SK-N-SH (cell line): ENCODE data around the gene KIZ. TPM values are rescaled to one million over a fixed set of nuclear protein-coding genes. Genes with fewer than 3 reads are reported as not detected.

Experiments
- CTCF ChIA-PET: fragments of 300-600, 350-600 bp; formaldehyde crosslinking; extraction: SDS; loops from one replicate; lab custom pipeline; 2021; lab: Yijun Ruan, JAX
- POLR2A ChIA-PET: fragments of 350-600 bp; sonication (Branson Sonifier 250); formaldehyde crosslinking; extraction: SDS; loops from one replicate; lab custom pipeline; 2020; ENCODE audit warnings: antibody characterized with exemption, inconsistent platforms; lab: Yijun Ruan, JAX
- DNase-seq: peaks from one replicate; pipeline ENCODE4 v3.0.0; 2012
- H2AFZ ChIP-seq: fragments of 200-600 bp; sonication (generic); 2 replicates; pipeline ENCODE4 v1.8.1; 2016; ENCODE audit warnings: antibody characterized with exemption, mild to moderate bottlenecking, low read depth
- H3F3A ChIP-seq: fragments of 200-600 bp; sonication (generic); replicated peaks from 2 replicates; pipeline ENCODE3; 2016; ENCODE audit warnings: antibody characterized with exemption, mild to moderate bottlenecking; ENCODE audit not compliant: insufficient read depth
- H3K27ac ChIP-seq, 2 experiments: fragments of 200-500 bp in 1 of 2; fragments of 200-600 bp in 1 of 2; sonication (Bioruptor generic) in 1 of 2; sonication (generic), shearing (Covaris generic) in 1 of 2; 2 replicates each; pipeline versions ENCODE4 v1.5.1 to v1.6.1; 2014 to 2016; ENCODE audit warnings: low read depth in 2 of 2, inconsistent platforms in 1 of 2, low read length in 1 of 2, mild to moderate bottlenecking in 1 of 2, mixed read lengths in 1 of 2
- H3K27me3 ChIP-seq: fragments of 200-600 bp; sonication (generic), shearing (Covaris generic); 2 replicates; pipeline ENCODE4 v1.6.1; 2016; ENCODE audit warnings: mixed run types; ENCODE audit not compliant: insufficient read depth
- H3K36me3 ChIP-seq, 2 experiments: fragments of 200-500 bp in 1 of 2; fragments of 200-600 bp in 1 of 2; sonication (Bioruptor generic) in 1 of 2; sonication (generic) in 1 of 2; replicated peaks in 1 of 2; 2 replicates each; pipeline versions ENCODE3 to v1.5.1; 2014 to 2016; ENCODE audit warnings: low read length in 1 of 2, mild to moderate bottlenecking in 1 of 2; ENCODE audit not compliant: insufficient read depth in 2 of 2, control insufficient read depth in 1 of 2
- H3K4me1 ChIP-seq, 2 experiments: fragments of 200-500 bp in 1 of 2; fragments of 200-600 bp in 1 of 2; sonication (Bioruptor generic) in 1 of 2; sonication (generic), shearing (Covaris generic) in 1 of 2; 2 replicates each; pipeline versions ENCODE4 v1.5.1 to v1.6.1; 2014 to 2016; ENCODE audit warnings: low read depth in 1 of 2, low read length in 1 of 2, mixed run types in 1 of 2; ENCODE audit not compliant: insufficient read depth in 2 of 2, control insufficient read depth in 1 of 2
- H3K4me2 ChIP-seq: fragments of 200-600 bp; sonication (generic), shearing (Covaris generic); 2 replicates; pipeline ENCODE4 v1.6.1; 2017; ENCODE audit warnings: mixed run types
- H3K4me3 ChIP-seq, 2 experiments: fragments of 200-500 bp in 1 of 2; fragments of 200-600 bp in 1 of 2; sonication (Bioruptor generic) in 1 of 2; sonication (generic), shearing (Covaris generic) in 1 of 2; 2 replicates each; pipeline versions ENCODE4 v1.5.1 to v1.8.1; 2014 to 2016; ENCODE audit warnings: low read depth in 2 of 2, inconsistent platforms in 1 of 2, low read length in 1 of 2, mild to moderate bottlenecking in 1 of 2, mixed read lengths in 1 of 2, moderate library complexity in 1 of 2
- H3K79me2 ChIP-seq: fragments of 200-600 bp; sonication (generic); 2 replicates; pipeline ENCODE4 v1.8.1; 2017; ENCODE audit warnings: mild to moderate bottlenecking; ENCODE audit not compliant: insufficient read depth
- H3K9ac ChIP-seq: fragments of 200-600 bp; sonication (generic); 2 replicates; pipeline ENCODE4 v1.6.1; 2017; ENCODE audit warnings: mixed run types
- H3K9me2 ChIP-seq: fragments of 200-600 bp; sonication (generic); 2 replicates; pipeline ENCODE4 v1.6.1; 2017; ENCODE audit warnings: mixed run types
- H3K9me3 ChIP-seq: fragments of 200-600 bp; sonication (generic); 2 replicates; pipeline ENCODE4 v1.6.1; 2017; ENCODE audit warnings: mixed run types, mild to moderate bottlenecking, moderate library complexity
- H4K20me1 ChIP-seq: fragments of 200-600 bp; sonication (generic); 2 replicates; pipeline ENCODE4 v1.6.1; 2017; ENCODE audit warnings: mild to moderate bottlenecking, mixed run types; ENCODE audit not compliant: insufficient read depth
- CHD2 ChIP-seq: fragments of 150-350 bp; IDR thresholded peaks from 2 replicates; pipeline ENCODE4 v1.6.1; 2018; ENCODE audit warnings: low read length; ENCODE audit not compliant: partially characterized antibody
- EP300 ChIP-seq, 2 experiments: IDR thresholded peaks; 2 replicates each; pipeline versions ENCODE4 v1.4.0 to v1.6.1; 2012; ENCODE audit warnings: borderline replicate concordance in 1 of 2, low read depth in 1 of 2, low read length in 1 of 2
- FOSL2 ChIP-seq: IDR thresholded peaks from 2 replicates; pipeline ENCODE4 v1.4.0; 2012; ENCODE audit warnings: low read depth, mild to moderate bottlenecking, moderate library complexity, borderline replicate concordance
- FOXM1 ChIP-seq: IDR thresholded peaks from 2 replicates; pipeline ENCODE4 v1.4.0; 2012; ENCODE audit warnings: low read depth, mild to moderate bottlenecking
- GATA2 ChIP-seq: sonication (generic); formaldehyde crosslinking; IDR thresholded peaks from 2 replicates; pipeline ENCODE4 v1.5.0; 2020; ENCODE audit warnings: mild to moderate bottlenecking, missing genetic modification reagents
- MEF2A ChIP-seq: IDR thresholded peaks from 2 replicates; pipeline ENCODE4 v1.4.0; 2012; ENCODE audit warnings: low read depth, borderline replicate concordance
- MXI1 ChIP-seq: IDR thresholded peaks from 2 replicates; pipeline ENCODE4 v1.6.1; 2012; ENCODE audit warnings: mild to moderate bottlenecking, low read depth, low read length, improper control_type of control experiment
- NRF1 ChIP-seq: IDR thresholded peaks from 2 replicates; pipeline ENCODE4 v1.6.1; 2012; ENCODE audit warnings: low read depth, mild to moderate bottlenecking, low read length
- POLR2AphosphoS5 ChIP-seq: IDR thresholded peaks from 2 replicates; pipeline ENCODE4 v1.6.1; 2012; ENCODE audit warnings: low read depth, low read length
- RFX5 ChIP-seq: IDR thresholded peaks from 2 replicates; pipeline ENCODE4 v1.6.1; 2012; ENCODE audit warnings: mild to moderate bottlenecking, improper control_type of control experiment, low read length
- SMC3 ChIP-seq: IDR thresholded peaks from 2 replicates; pipeline ENCODE4 v1.6.1; 2012; ENCODE audit warnings: low read depth, low read length, improper control_type of control experiment
- TAF1 ChIP-seq: IDR thresholded peaks from 2 replicates; pipeline ENCODE4 v1.6.1; 2012; ENCODE audit warnings: low read depth, mild to moderate bottlenecking, low read length, moderate library complexity, borderline replicate concordance
- TCF12 ChIP-seq: IDR thresholded peaks from 2 replicates; pipeline ENCODE4 v1.4.0; 2012
- TEAD4 ChIP-seq: IDR thresholded peaks from 2 replicates; pipeline ENCODE4 v1.4.0; 2012; ENCODE audit warnings: mild to moderate bottlenecking, borderline replicate concordance; ENCODE audit not compliant: insufficient read depth
- USF2 ChIP-seq: fragments of 150-350 bp; IDR thresholded peaks from 2 replicates; pipeline ENCODE4 v1.6.1; 2017; ENCODE audit warnings: antibody characterized with exemption, low read length, low read depth, borderline replicate concordance
- WGBS: methylation state at CpG from one replicate; pipeline ENCODE4 v1.1.6; 2017; ENCODE audit warnings: low lambda C conversion rate; 5-methylcytosine and 5-hydroxymethylcytosine counted together
- polyA plus RNA-seq, 3 experiments: library from polyadenylated mRNA; depleted of rRNA; stranded (reverse); fragments of >200 nt; gene quantifications; 2 replicates each; pipeline ENCODE4 v1.2.3, GENCODE V29; 2012
- TF ChIP-seq, protein P1 (sequence below): IDR thresholded peaks from 2 replicates; pipeline ENCODE4 v1.4.0; 2012; ENCODE audit warnings: low read depth, borderline replicate concordance
- TF ChIP-seq, protein P2 (sequence below): IDR thresholded peaks from 2 replicates; pipeline ENCODE4 v1.4.0; 2012; ENCODE audit warnings: low read depth, borderline replicate concordance
- TF ChIP-seq, protein P3 (sequence below): IDR thresholded peaks from 2 replicates; pipeline ENCODE4 v1.4.0; 2012; ENCODE audit warnings: low read depth
- TF ChIP-seq, protein P4 (sequence below): fragments of 150-350 bp; IDR thresholded peaks from 2 replicates; pipeline ENCODE4 v1.6.1; 2016; ENCODE audit warnings: mild to moderate bottlenecking, low read depth, low read length

Gene KIZ
- polyA plus RNA-seq, 1 of the 3 experiments (the other 2 are of a cell fraction): 3.9 TPM

- H3K4me2 ChIP-seq: no peak overlapping the region
These were observed 117.9 kb downstream of the KIZ start for GRCh38 chr20:21243811-21244210.

DNA sequence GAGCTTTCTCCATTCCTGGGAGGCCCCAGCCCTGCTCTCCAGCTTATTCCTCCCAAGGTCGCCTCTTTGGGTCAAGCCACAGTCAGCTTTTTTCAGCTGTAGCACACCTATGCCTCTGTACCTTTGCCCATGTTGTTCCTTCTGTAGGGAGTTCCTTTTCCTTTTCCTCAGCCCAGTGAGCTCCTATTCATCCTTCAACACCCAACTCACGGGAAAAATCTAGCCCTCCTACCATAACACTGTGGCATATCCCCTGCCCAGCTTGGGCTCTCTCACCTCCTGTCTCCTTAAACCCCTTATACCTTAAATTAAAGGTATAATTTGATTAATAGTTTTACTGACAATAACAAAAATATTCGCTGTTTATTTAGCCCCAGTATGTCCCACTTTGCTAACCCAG, 118.9 kb downstream of the KIZ start:
- no peak overlapping the region for H3K4me2 ChIP-seq
- no peaks in the 10 kb centered on the region for H3K4me1 ChIP-seq
- H3F3A ChIP-seq: no peaks in the 10 kb centered on the region
- H3K9ac ChIP-seq: no peak overlapping the region
- H3K79me2 ChIP-seq: no peaks in the 10 kb centered on the region
- TF ChIP-seq TCF12: no peak
- no peak overlapping the region for H3K4me3 ChIP-seq
- no peaks in the 10 kb centered on the region for H3K9me3 ChIP-seq
- WGBS: 65% methylated on average over 3 of the region's 3 CpGs
- H3K9me2 ChIP-seq: no peaks in the 10 kb centered on the region
- H2AFZ ChIP-seq: no peak overlapping the region
- H3K27ac ChIP-seq: no peak overlapping the region
- no peaks in the 10 kb centered on the region for H3K27me3 ChIP-seq
- H3K36me3 ChIP-seq: no peaks in the 10 kb centered on the region
- ChIA-PET CTCF (interaction anchor here (1.1 to 5.4 kb wide), 3 partner anchors 9 to 261 kb away, joined by 3 to 53 read pairs (median 6); no protein-coding TSS in a partner anchor), POLR2A (no interaction called here)
- no peaks in the 10 kb centered on the region for H4K20me1 ChIP-seq
- no peak for DNase-seq

More at GRCh38 chr20:21243811-21244210, 117.9 kb downstream of the KIZ start:
- POLR2A ChIA-PET: no interaction called here
- no peaks in the 10 kb centered on the region for H3K36me3 ChIP-seq
- H3K9ac ChIP-seq: no peak overlapping the region
- H3K9me2 ChIP-seq: no peaks in the 10 kb centered on the region
- WGBS: 73% methylated on average over 12 of the region's 12 CpGs
- CTCF ChIA-PET: interaction anchor here (1.0 to 5.4 kb wide), 2 partner anchors 8 to 261 kb away, joined by 3 to 53 read pairs; no protein-coding TSS in a partner anchor
- H3K79me2 ChIP-seq: no peaks in the 10 kb centered on the region
- H4K20me1 ChIP-seq: no peaks in the 10 kb centered on the region
- no peaks in the 10 kb centered on the region for H3F3A ChIP-seq
- H2AFZ ChIP-seq: no peak overlapping the region
- H3K9me3 ChIP-seq: no peaks in the 10 kb centered on the region
- H3K27ac ChIP-seq: no peak overlapping the region
- TF ChIP-seq FOSL2: no peak
- no peak for TF ChIP-seq USF2
- TF ChIP-seq MEF2A: no peak
- TF ChIP-seq RFX5: no peak
- TF ChIP-seq FOXM1: no peak
- no peak for TF ChIP-seq NRF1
- TF ChIP-seq, all 33 proteins: peak for 0
- Histone ChIP-seq H3K27me3 (no peaks in the 10 kb centered on the region), H3K4me3 (no peak overlapping the region), H3K4me1 (no peaks in the 10 kb centered on the region)
- no peak for DNase-seq

- H3K9me3 ChIP-seq: no peaks in the 10 kb centered on the region
- H3K36me3 ChIP-seq: no peaks in the 10 kb centered on the region
- H3K4me1 ChIP-seq: no peaks in the 10 kb centered on the region
- WGBS: 58% methylated on average over 3 of the region's 3 CpGs
- H3K27ac ChIP-seq: no peak overlapping the region
- H2AFZ ChIP-seq: no peak overlapping the region
- H3K79me2 ChIP-seq: no peaks in the 10 kb centered on the region
- H4K20me1 ChIP-seq: no peaks in the 10 kb centered on the region
- H3K4me3 ChIP-seq: no peak overlapping the region
- H3K4me2 ChIP-seq: no peak overlapping the region
- no peaks in the 10 kb centered on the region for H3K9me2 ChIP-seq
- CTCF ChIA-PET: interaction anchor here (5.4 kb wide), 1 partner anchor 11 kb away, joined by 53 read pairs; no protein-coding TSS in a partner anchor
- no peaks in the 10 kb centered on the region for H3F3A ChIP-seq
- no peak overlapping the region for H3K9ac ChIP-seq
- POLR2A ChIA-PET: no interaction called here
- H3K27me3 ChIP-seq: no peaks in the 10 kb centered on the region
- DNase-seq: no peak
- no peak for TF ChIP-seq SMC3
- TF ChIP-seq TEAD4: no peak
- no peak for TF ChIP-seq EP300 (IDR thresholded peaks at IDR 0.05; ENCODE audit: borderline replicate concordance in 1 of 2, low read depth in 1 of 2, low read length in 1 of 2)
- TF ChIP-seq, protein P1, sequence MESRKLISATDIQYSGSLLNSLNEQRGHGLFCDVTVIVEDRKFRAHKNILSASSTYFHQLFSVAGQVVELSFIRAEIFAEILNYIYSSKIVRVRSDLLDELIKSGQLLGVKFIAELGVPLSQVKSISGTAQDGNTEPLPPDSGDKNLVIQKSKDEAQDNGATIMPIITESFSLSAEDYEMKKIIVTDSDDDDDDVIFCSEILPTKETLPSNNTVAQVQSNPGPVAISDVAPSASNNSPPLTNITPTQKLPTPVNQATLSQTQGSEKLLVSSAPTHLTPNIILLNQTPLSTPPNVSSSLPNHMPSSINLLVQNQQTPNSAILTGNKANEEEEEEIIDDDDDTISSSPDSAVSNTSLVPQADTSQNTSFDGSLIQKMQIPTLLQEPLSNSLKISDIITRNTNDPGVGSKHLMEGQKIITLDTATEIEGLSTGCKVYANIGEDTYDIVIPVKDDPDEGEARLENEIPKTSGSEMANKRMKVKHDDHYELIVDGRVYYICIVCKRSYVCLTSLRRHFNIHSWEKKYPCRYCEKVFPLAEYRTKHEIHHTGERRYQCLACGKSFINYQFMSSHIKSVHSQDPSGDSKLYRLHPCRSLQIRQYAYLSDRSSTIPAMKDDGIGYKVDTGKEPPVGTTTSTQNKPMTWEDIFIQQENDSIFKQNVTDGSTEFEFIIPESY: no peak
- TF ChIP-seq CHD2: no peak
- no peak for TF ChIP-seq TAF1
- TF ChIP-seq, protein P2, sequence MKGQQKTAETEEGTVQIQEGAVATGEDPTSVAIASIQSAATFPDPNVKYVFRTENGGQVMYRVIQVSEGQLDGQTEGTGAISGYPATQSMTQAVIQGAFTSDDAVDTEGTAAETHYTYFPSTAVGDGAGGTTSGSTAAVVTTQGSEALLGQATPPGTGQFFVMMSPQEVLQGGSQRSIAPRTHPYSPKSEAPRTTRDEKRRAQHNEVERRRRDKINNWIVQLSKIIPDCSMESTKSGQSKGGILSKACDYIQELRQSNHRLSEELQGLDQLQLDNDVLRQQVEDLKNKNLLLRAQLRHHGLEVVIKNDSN: no peak
- TF ChIP-seq MXI1: no peak
- no peak for TF ChIP-seq POLR2AphosphoS5
- TF ChIP-seq, protein P3, sequence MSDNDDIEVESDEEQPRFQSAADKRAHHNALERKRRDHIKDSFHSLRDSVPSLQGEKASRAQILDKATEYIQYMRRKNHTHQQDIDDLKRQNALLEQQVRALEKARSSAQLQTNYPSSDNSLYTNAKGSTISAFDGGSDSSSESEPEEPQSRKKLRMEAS: no peak
- TF ChIP-seq GATA2: no peak
- TF ChIP-seq MEF2A: no peak
- TF ChIP-seq, protein P4, sequence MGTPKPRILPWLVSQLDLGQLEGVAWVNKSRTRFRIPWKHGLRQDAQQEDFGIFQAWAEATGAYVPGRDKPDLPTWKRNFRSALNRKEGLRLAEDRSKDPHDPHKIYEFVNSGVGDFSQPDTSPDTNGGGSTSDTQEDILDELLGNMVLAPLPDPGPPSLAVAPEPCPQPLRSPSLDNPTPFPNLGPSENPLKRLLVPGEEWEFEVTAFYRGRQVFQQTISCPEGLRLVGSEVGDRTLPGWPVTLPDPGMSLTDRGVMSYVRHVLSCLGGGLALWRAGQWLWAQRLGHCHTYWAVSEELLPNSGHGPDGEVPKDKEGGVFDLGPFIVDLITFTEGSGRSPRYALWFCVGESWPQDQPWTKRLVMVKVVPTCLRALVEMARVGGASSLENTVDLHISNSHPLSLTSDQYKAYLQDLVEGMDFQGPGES: no peak
These were observed 120.3 kb downstream of the KIZ start for GRCh38 chr20:21246161-21246560.
